Neural progenitor cell (in vitro differentiated cells): ENCODE results near the gene TMEM63C. TPM values are rescaled to one million over a fixed set of nuclear protein-coding genes. Genes with fewer than 3 reads are reported as not detected.

Experiments
- DNase-seq: peaks from one replicate; pipeline ENCODE4 v3.0.0-alpha.2; 2016; ENCODE audit warnings: low spot score
- H2AFZ ChIP-seq: fragments of 200-600 bp; sonication (generic); replicated peaks from 2 replicates; pipeline ENCODE4 v1.6.1; 2016; ENCODE audit warnings: antibody characterized with exemption
- H3F3A ChIP-seq: fragments of 200-600 bp; sonication (generic); 2 replicates; pipeline ENCODE4 v1.6.1; 2016; ENCODE audit warnings: antibody characterized with exemption, low read depth
- H3K27ac ChIP-seq: fragments of 200-600 bp; sonication (generic); 2 replicates; pipeline ENCODE4 v1.5.1; 2016; ENCODE audit warnings: mild to moderate bottlenecking
- H3K27me3 ChIP-seq: fragments of 200-600 bp; sonication (generic); 2 replicates; pipeline ENCODE4 v1.6.1; 2016; ENCODE audit warnings: mild to moderate bottlenecking, moderate library complexity
- H3K36me3 ChIP-seq: fragments of 200-600 bp; sonication (generic); 2 replicates; pipeline ENCODE4 v1.5.1; 2016
- H3K4me1 ChIP-seq: fragments of 200-600 bp; sonication (generic); 2 replicates; pipeline ENCODE4 v1.6.1; 2016; ENCODE audit warnings: mixed run types
- H3K4me2 ChIP-seq: fragments of 200-600 bp; sonication (generic); 2 replicates; pipeline ENCODE4 v1.6.1; 2016
- H3K4me3 ChIP-seq: fragments of 200-600 bp; sonication (generic); 2 replicates; pipeline ENCODE4 v1.5.1; 2016
- H3K79me2 ChIP-seq: fragments of 200-600 bp; sonication (generic); 2 replicates; pipeline ENCODE4 v1.6.1; 2016; ENCODE audit warnings: low read depth
- H3K9ac ChIP-seq: fragments of 200-600 bp; sonication (generic); 2 replicates; pipeline ENCODE4 v1.6.1; 2016
- H3K9me3 ChIP-seq: fragments of 200-600 bp; sonication (generic); 2 replicates; pipeline ENCODE4 v1.5.1; 2016; ENCODE audit warnings: low read depth
- H4K20me1 ChIP-seq: fragments of 200-600 bp; sonication (generic); 2 replicates; pipeline ENCODE4 v1.6.1; 2016; ENCODE audit warnings: low read depth
- H3K27ac Mint-ChIP-seq: 3 replicates; pipeline ENCODE4 v1.8.0; 2021; ENCODE audit warnings: mixed read lengths
- H3K27me3 Mint-ChIP-seq: 2 replicates; pipeline ENCODE4 v1.8.0; 2022; ENCODE audit warnings: low read depth, mild to moderate bottlenecking, inconsistent platforms, moderate library complexity, mixed read lengths; ENCODE audit not compliant: insufficient read depth
- H3K36me3 Mint-ChIP-seq: 3 replicates; pipeline ENCODE4 v1.8.0; 2021; ENCODE audit warnings: mixed read lengths
- H3K4me1 Mint-ChIP-seq: 3 replicates; pipeline ENCODE4 v1.8.0; 2021; ENCODE audit warnings: mixed read lengths
- H3K4me3 Mint-ChIP-seq: 3 replicates; pipeline ENCODE4 v1.8.0; 2021; ENCODE audit warnings: mild to moderate bottlenecking, moderate library complexity, mixed read lengths
- H3K9me3 Mint-ChIP-seq: 3 replicates; pipeline ENCODE4 v1.8.0; 2020; ENCODE audit warnings: mixed read lengths
- EZH2 ChIP-seq: fragments of 200-600 bp; sonication (generic); IDR thresholded peaks from 2 replicates; pipeline ENCODE4 v1.6.1; 2017; ENCODE audit warnings: antibody characterized with exemption, mild to moderate bottlenecking, moderate library complexity
- EZH2phosphoT487 ChIP-seq: fragments of 200-600 bp; sonication (generic); IDR thresholded peaks from 2 replicates; pipeline ENCODE4 v1.6.1; 2017; ENCODE audit warnings: antibody characterized with exemption
- total RNA-seq: library from RNA; depleted of rRNA; stranded (reverse); fragments of >200 nt; gene quantifications from 2 replicates; pipeline ENCODE4 v1.2.3, GENCODE V29; 2015; ENCODE audit warnings: low replicate concordance
- TF ChIP-seq, protein P1 (sequence below): fragments of 200-600 bp; sonication (generic); IDR thresholded peaks from 2 replicates; pipeline ENCODE4 v1.5.1; 2017; ENCODE audit warnings: antibody characterized with exemption, mild to moderate bottlenecking

Gene TMEM63C, protein sequence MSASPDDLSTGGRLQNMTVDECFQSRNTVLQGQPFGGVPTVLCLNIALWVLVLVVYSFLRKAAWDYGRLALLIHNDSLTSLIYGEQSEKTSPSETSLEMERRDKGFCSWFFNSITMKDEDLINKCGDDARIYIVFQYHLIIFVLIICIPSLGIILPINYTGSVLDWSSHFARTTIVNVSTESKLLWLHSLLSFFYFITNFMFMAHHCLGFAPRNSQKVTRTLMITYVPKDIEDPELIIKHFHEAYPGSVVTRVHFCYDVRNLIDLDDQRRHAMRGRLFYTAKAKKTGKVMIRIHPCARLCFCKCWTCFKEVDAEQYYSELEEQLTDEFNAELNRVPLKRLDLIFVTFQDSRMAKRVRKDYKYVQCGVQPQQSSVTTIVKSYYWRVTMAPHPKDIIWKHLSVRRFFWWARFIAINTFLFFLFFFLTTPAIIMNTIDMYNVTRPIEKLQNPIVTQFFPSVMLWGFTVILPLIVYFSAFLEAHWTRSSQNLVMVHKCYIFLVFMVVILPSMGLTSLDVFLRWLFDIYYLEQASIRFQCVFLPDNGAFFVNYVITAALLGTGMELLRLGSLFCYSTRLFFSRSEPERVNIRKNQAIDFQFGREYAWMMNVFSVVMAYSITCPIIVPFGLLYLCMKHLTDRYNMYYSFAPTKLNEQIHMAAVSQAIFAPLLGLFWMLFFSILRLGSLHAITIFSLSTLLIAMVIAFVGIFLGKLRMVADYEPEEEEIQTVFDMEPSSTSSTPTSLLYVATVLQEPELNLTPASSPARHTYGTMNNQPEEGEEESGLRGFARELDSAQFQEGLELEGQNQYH
- 1.1 and 1.5 TPM in 2 replicates for total RNA-seq

DNA sequence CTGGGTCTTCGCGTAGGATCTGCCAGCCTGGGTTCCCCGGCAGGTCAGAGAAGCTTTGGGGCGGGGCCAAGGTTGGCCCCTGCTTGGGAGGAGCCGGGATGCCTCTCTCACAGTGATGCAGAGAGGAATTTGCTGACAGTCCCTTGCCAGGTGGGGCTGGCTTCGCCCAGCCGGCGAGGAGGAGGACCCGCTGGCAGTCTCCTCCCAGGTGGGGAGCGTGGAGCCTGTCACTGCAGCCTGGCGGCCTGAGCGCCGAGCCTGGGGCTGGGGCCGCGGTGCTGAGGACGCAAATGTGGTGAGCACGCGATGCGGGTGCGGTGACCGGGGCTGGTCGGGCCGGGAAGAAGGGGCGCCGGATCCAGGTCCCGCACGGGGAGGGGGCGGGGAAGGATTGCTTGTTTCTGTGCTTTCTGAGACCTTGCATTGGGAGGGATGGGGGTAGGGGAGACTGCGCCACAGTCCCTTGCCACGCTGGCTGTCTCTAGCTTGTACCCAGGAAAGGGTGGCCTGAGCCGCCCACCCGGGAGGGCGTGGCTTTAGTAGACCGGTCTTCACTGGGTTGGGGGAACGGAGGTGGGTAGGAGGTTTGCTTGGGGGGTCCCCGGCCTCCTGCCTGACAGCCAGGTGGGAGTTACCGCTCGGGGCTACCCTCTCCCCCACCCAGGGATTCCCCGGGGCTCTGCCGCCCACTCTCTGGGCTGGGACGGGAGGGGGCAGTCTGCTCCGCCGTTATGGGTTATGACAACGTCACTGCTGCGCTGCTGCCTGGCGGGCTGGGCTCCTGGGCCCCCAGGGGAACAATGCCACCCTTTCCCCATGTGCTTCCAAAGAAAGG lies at the start of gene TMEM63C:
Gene TMEM63C, plus strand, starts transcription at position 196 of the 835 bp plus-strand sequence. CDS start 37,016 bp downstream, outside the sequence.
- Histone ChIP-seq H2AFZ (peak within 1 kb of the TSS; percentile 97), H3K27ac (no peak within 1 kb of the TSS), H3K4me2 (peak within 1 kb of the TSS; percentile 86), H4K20me1 (no peaks in the 10 kb centered on the region), H3F3A (peaks cover 5% of the 10 kb centered on the region), H3K4me3 (peak within 1 kb of the TSS; percentile 61), H3K9ac (no peak within 1 kb of the TSS), H3K27me3 (peaks cover 11% of the 10 kb centered on the region), H3K79me2 (no peaks in the 10 kb centered on the region), H3K4me1 (peaks cover 10% of the 10 kb centered on the region), H3K36me3 (no peaks in the 10 kb centered on the region), H3K9me3 (no peaks in the 10 kb centered on the region)
- TF ChIP-seq EZH2 (no peak), EZH2phosphoT487 (no peak)
- TF ChIP-seq, protein P1, sequence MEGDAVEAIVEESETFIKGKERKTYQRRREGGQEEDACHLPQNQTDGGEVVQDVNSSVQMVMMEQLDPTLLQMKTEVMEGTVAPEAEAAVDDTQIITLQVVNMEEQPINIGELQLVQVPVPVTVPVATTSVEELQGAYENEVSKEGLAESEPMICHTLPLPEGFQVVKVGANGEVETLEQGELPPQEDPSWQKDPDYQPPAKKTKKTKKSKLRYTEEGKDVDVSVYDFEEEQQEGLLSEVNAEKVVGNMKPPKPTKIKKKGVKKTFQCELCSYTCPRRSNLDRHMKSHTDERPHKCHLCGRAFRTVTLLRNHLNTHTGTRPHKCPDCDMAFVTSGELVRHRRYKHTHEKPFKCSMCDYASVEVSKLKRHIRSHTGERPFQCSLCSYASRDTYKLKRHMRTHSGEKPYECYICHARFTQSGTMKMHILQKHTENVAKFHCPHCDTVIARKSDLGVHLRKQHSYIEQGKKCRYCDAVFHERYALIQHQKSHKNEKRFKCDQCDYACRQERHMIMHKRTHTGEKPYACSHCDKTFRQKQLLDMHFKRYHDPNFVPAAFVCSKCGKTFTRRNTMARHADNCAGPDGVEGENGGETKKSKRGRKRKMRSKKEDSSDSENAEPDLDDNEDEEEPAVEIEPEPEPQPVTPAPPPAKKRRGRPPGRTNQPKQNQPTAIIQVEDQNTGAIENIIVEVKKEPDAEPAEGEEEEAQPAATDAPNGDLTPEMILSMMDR = no peak
- Mint-ChIP-seq H3K27ac (peak within 1 kb of the TSS; percentile 54), H3K4me3 (peak within 1 kb of the TSS; percentile 84), H3K4me1 (peaks cover 14% of the 10 kb centered on the region), H3K9me3 (no peaks in the 10 kb centered on the region), H3K36me3 (no peaks in the 10 kb centered on the region), H3K27me3 (peaks cover 4% of the 10 kb centered on the region)
- peak; percentile 98 for DNase-seq

DNA sequence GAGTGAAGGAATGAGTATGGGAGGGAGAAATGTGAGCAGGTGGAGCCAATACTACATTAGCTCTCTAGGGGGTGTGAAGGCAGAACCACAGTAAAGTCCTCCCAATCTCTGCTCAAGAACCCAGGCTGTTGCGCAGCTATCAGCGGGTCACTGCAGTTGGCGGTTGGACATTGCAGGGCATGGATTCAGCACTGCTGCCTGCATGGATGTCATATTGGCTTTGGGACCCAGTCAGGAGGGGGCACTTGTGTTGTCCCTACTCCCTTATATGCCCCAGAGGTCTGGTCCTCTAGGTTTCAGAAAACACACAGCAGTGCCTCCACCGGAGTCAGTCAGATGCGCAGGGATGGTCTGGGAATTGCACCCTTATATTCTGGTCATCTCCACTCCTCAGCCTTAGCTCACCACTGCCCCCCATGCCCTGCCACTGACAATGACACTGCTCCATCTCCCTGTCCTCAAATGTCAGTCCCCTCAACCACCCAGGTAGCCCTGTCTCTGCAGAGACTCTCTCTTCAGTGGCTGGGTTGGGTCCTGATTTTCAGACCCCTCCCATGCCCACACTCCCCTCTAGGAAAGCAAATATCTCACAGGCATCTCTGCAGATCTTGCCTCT lies 49.6 kb upstream of the TMEM63C start:
- H3K4me1 ChIP-seq = no peaks in the 10 kb centered on the region
- H3K4me3 Mint-ChIP-seq = no peak overlapping the region

More for the DNA sequence above, 49.6 kb upstream of the TMEM63C start:
- Mint-ChIP-seq H3K36me3 (no peaks in the 10 kb centered on the region), H3K27me3 (peaks cover 14% of the 10 kb centered on the region), H3K4me1 (no peaks in the 10 kb centered on the region), H3K9me3 (no peaks in the 10 kb centered on the region), H3K27ac (no peak overlapping the region)
- no peaks in the 10 kb centered on the region for H3K9me3 ChIP-seq
- peaks cover 20% of the 10 kb centered on the region for H4K20me1 ChIP-seq
- H3K27ac ChIP-seq = no peak overlapping the region
- H3F3A ChIP-seq = no peaks in the 10 kb centered on the region
- no peak overlapping the region for H2AFZ ChIP-seq
- DNase-seq = no peak
- H3K79me2 ChIP-seq = no peaks in the 10 kb centered on the region
- no peak overlapping the region for H3K4me2 ChIP-seq
- TF ChIP-seq, protein P1 = peak; percentile 7
- TF ChIP-seq EZH2 = no peak
- no peak for TF ChIP-seq EZH2phosphoT487
- H3K27me3 ChIP-seq = peaks cover 32% of the 10 kb centered on the region
- H3K36me3 ChIP-seq = no peaks in the 10 kb centered on the region
- H3K4me3 ChIP-seq = no peak overlapping the region
- H3K9ac ChIP-seq = no peak overlapping the region
